Hepatocyte (in vitro differentiated cells): ENCODE results near the gene SPDYE1. TPM values are rescaled to one million over a fixed set of nuclear protein-coding genes. Genes with fewer than 3 reads are reported as not detected.

Experiments
- DNase-seq: peaks from one replicate; pipeline ENCODE4 v3.0.0-alpha.2; 2016; ENCODE audit warnings: low spot score
- H2AFZ ChIP-seq: fragments of 200-600 bp; sonication (generic); 2 replicates; pipeline ENCODE4 v1.6.0; 2016; ENCODE audit warnings: antibody characterized with exemption, mild to moderate bottlenecking
- H3K27ac ChIP-seq: fragments of 200-600 bp; sonication (generic); 2 replicates; pipeline ENCODE4 v1.5.1; 2016; ENCODE audit warnings: mild to moderate bottlenecking
- H3K27me3 ChIP-seq: fragments of 200-600 bp; sonication (generic); 2 replicates; pipeline ENCODE4 v1.6.1; 2016
- H3K36me3 ChIP-seq: fragments of 200-600 bp; sonication (generic); replicated peaks from 2 replicates; pipeline ENCODE4 v1.5.1; 2016; ENCODE audit warnings: low read depth; ENCODE audit not compliant: insufficient read depth
- H3K4me1 ChIP-seq: fragments of 200-600 bp; sonication (generic); 2 replicates; pipeline ENCODE4 v1.5.1; 2016; ENCODE audit warnings: mild to moderate bottlenecking, moderate library complexity; ENCODE audit not compliant: insufficient read depth
- H3K4me2 ChIP-seq: fragments of 200-600 bp; sonication (generic); 2 replicates; pipeline ENCODE4 v1.6.0; 2016
- H3K4me3 ChIP-seq: fragments of 200-600 bp; sonication (generic); 2 replicates; pipeline ENCODE4 v1.5.1; 2016; ENCODE audit warnings: mild to moderate bottlenecking
- H3K79me2 ChIP-seq: fragments of 200-600 bp; sonication (generic); 2 replicates; pipeline ENCODE4 v1.6.0; 2017; ENCODE audit warnings: mild to moderate bottlenecking
- H3K9me2 ChIP-seq: fragments of 200-600 bp; sonication (generic); replicated peaks from 2 replicates; pipeline ENCODE4 v1.6.0; 2017; ENCODE audit warnings: mild to moderate bottlenecking; ENCODE audit not compliant: insufficient read depth
- H3K9me3 ChIP-seq: fragments of 200-600 bp; sonication (generic); 2 replicates; pipeline ENCODE4 v1.5.1; 2016; ENCODE audit warnings: low read depth, mild to moderate bottlenecking
- H4K20me1 ChIP-seq: fragments of 200-600 bp; sonication (generic); 2 replicates; pipeline ENCODE4 v1.6.0; 2016; ENCODE audit warnings: mild to moderate bottlenecking; ENCODE audit not compliant: insufficient read depth, poor library complexity, severe bottlenecking
- EZH2 ChIP-seq: fragments of 200-600 bp; sonication (generic); IDR thresholded peaks from 2 replicates; pipeline ENCODE4 v1.6.1; 2016; ENCODE audit warnings: antibody characterized with exemption, mild to moderate bottlenecking, borderline replicate concordance
- EZH2phosphoT487 ChIP-seq: fragments of 200-600 bp; sonication (generic); IDR thresholded peaks from one replicate; pipeline ENCODE4 v1.6.1; 2018; ENCODE audit warnings: antibody characterized with exemption, mild to moderate bottlenecking, low read depth, moderate library complexity; ENCODE audit not compliant: unreplicated experiment, severe bottlenecking
- WGBS: methylation state at CpG from one replicate; pipeline ENCODE4 v1.1.6; 2016; ENCODE audit warnings: low lambda C conversion rate; ENCODE audit errors: missing lambda C conversion rate; 5-methylcytosine and 5-hydroxymethylcytosine counted together
- polyA plus RNA-seq: library from polyadenylated mRNA; unstranded; fragments of >200 nt; fragmentation: Nextera tagmentation; extraction: Ambion mirVana; gene quantifications from 2 replicates; pipeline ENCODE4 v1.2.1, GENCODE V29; 2016
- total RNA-seq: library from RNA; depleted of rRNA; stranded (reverse); fragments of >200 nt; gene quantifications from 2 replicates; pipeline ENCODE4 v1.2.3, GENCODE V29; 2014
- TF ChIP-seq, protein P1 (sequence below): fragments of 200-600 bp; sonication (generic); IDR thresholded peaks from 2 replicates; pipeline ENCODE4 v1.5.1; 2016; ENCODE audit warnings: antibody characterized with exemption, mild to moderate bottlenecking; ENCODE audit not compliant: poor library complexity

The SPDYE1 gene
- total and polyA plus RNA-seq, 2 experiments from 2014 or later = 0.99 TPM; not detected in 1

- Histone ChIP-seq H4K20me1 (peaks cover 16% of the 10 kb centered on the region), H3K4me3 (no peak overlapping the region), H3K36me3 (no peaks in the 10 kb centered on the region), H3K4me1 (peaks cover 6% of the 10 kb centered on the region), H3K79me2 (peaks cover 51% of the 10 kb centered on the region), H3K27me3 (no peaks in the 10 kb centered on the region), H3K4me2 (no peak overlapping the region), H2AFZ (no peak overlapping the region), H3K9me2 (no peaks in the 10 kb centered on the region), H3K27ac (no peak overlapping the region), H3K9me3 (no peaks in the 10 kb centered on the region)
- DNase-seq = no peak
- no peak for TF ChIP-seq EZH2phosphoT487
- TF ChIP-seq, protein P1, sequence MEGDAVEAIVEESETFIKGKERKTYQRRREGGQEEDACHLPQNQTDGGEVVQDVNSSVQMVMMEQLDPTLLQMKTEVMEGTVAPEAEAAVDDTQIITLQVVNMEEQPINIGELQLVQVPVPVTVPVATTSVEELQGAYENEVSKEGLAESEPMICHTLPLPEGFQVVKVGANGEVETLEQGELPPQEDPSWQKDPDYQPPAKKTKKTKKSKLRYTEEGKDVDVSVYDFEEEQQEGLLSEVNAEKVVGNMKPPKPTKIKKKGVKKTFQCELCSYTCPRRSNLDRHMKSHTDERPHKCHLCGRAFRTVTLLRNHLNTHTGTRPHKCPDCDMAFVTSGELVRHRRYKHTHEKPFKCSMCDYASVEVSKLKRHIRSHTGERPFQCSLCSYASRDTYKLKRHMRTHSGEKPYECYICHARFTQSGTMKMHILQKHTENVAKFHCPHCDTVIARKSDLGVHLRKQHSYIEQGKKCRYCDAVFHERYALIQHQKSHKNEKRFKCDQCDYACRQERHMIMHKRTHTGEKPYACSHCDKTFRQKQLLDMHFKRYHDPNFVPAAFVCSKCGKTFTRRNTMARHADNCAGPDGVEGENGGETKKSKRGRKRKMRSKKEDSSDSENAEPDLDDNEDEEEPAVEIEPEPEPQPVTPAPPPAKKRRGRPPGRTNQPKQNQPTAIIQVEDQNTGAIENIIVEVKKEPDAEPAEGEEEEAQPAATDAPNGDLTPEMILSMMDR = no peak
- TF ChIP-seq EZH2 = no peak
- WGBS = 98% methylated on average over 7 of the region's 7 CpGs
Measured at GRCh38 chr7:44048031-44048795, 50.5 kb downstream of the SPDYE1 start.

DNA sequence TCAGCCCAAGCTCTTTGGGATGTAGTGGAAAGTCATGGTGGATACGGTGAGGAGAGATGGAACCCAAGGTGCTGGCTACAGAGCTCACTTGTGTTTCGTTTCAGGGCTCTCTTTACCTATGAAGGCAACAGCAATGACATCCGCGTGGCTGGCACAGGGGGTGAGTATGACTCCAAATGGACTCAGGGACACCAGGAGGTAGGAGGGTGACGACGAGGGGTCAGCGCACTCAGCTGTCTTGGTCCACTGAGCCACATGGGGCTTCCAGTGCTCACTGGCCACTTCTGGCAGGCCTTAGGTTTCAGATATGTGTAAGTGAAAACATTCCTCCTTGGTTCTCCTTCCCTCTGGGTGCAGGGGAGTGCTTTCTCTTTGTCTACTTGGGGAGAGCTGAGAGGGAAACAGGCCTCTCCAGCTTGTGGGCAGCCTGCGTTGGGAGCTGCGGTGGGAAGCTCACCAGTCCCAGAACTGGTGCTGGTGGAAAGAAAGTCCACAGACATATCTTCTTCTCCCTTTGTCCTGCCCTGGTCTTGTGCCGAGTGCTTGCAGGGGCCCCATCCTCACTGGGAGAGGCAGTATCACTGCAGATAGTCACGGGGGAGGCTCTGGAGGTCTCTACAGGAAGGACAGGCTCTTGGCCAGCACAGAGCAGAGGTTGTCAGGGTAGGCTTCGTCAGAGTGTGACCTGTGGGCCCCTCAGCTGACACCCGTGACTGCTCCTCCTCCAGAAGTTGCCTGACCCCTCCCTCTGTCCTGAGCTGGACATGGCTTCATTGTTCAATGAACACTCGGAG is 52.6 kb downstream of the SPDYE1 start:
- no peak overlapping the region for H3K4me2 ChIP-seq
- no peak for DNase-seq
- TF ChIP-seq EZH2 = no peak
- TF ChIP-seq, protein P1 = no peak
- 96% methylated on average over 14 of the region's 14 CpGs for WGBS
- H3K36me3 ChIP-seq = no peaks in the 10 kb centered on the region
- H3K9me2 ChIP-seq = no peaks in the 10 kb centered on the region
- H3K27me3 ChIP-seq = no peaks in the 10 kb centered on the region
- H3K4me3 ChIP-seq = no peak overlapping the region
- H3K4me1 ChIP-seq = no peaks in the 10 kb centered on the region
- no peak overlapping the region for H3K27ac ChIP-seq
- peaks cover 16% of the 10 kb centered on the region for H4K20me1 ChIP-seq
- H3K9me3 ChIP-seq = no peaks in the 10 kb centered on the region
- no peak overlapping the region for H2AFZ ChIP-seq
- peaks cover 44% of the 10 kb centered on the region for H3K79me2 ChIP-seq

DNA sequence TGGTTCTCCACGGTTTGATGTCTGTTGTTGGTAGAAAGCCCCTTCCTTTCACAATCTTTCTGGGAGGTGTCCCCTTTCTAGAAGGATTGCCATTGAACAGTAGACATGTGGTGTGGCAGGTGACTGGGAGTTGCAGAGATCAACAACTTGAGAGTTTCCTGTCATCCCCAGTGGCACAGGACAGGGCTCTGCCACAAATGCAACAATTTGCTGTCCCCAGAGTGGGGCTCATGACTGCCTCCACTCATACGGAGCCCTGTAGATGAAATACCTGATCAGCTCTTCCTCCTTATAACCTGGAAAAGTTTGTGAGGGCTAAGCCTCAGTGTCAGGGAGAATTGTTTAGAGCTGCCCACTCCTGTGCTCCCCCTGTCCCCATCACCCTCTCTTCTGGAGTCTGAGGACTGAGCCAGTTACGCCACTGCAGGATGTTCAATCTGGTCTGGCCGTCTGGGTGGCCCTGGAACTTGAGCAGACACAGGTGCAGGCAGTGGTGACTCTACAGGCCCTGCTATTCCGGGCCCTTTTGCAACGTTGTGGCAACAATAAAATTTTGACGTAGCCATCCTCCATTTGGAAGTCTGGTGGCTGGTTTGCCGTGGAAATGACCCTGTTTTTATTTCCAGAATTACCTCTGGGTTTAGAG is 53.3 kb downstream of the SPDYE1 start:
- no peak for DNase-seq
- H3K27me3 ChIP-seq = no peaks in the 10 kb centered on the region
- H3K9me3 ChIP-seq = no peaks in the 10 kb centered on the region
- H3K4me3 ChIP-seq = no peak overlapping the region
- no peak overlapping the region for H3K27ac ChIP-seq
- H3K4me1 ChIP-seq = no peaks in the 10 kb centered on the region
- 92% methylated on average over 8 of the region's 8 CpGs for WGBS
- peaks cover 16% of the 10 kb centered on the region for H4K20me1 ChIP-seq
- TF ChIP-seq EZH2phosphoT487 (no peak), EZH2 (no peak)
- TF ChIP-seq, protein P1 = no peak
- H3K9me2 ChIP-seq = no peaks in the 10 kb centered on the region
- peaks cover 37% of the 10 kb centered on the region for H3K79me2 ChIP-seq
- H3K4me2 ChIP-seq = no peak overlapping the region
- no peak overlapping the region for H2AFZ ChIP-seq
- H3K36me3 ChIP-seq = no peaks in the 10 kb centered on the region
